ENCODE data around the gene IFNA16.

Gene IFNA16

GRCh38 chr9:21234153-21234687 is 17.1 kb upstream of the IFNA16 start:
- H3K4me1 ChIP-seq (ENCODE audit: control insufficient read depth, insufficient read depth, low read length), result no peaks in the 10 kb centered on the region
- H3K4me3 ChIP-seq (ENCODE audit: low read depth, low read length), result no peak overlapping the region
- TF ChIP-seq ZNF660 (tag by site-specific recombination; IDR thresholded peaks at IDR 0.05) (no peak), ZNF175 (tag by site-specific recombination; IDR thresholded peaks at IDR 0.05) (no peak), ZNF639 (tag by site-specific recombination; IDR thresholded peaks at IDR 0.05) (no peak), EGR2 (tag by site-specific recombination; IDR thresholded peaks at IDR 0.05; ENCODE audit: low read depth) (no peak)
- H3K27ac ChIP-seq (ENCODE audit: extremely low read depth, low read depth, low read length), result no peak overlapping the region
- POLR2A ChIA-PET, result no interaction called here
- no peaks in the 10 kb centered on the region for H3K36me3 ChIP-seq (ENCODE audit: control insufficient read depth in 2 of 2, insufficient read depth in 1 of 2, low read length in 2 of 2)
- H3K9me3 ChIP-seq (ENCODE audit: control insufficient read depth, insufficient read depth, low read depth, low read length), result no peaks in the 10 kb centered on the region
- CTCF ChIA-PET, result interaction anchor here (0.6 to 2.7 kb wide), 8 partner anchors 17 to 772 kb away, joined by 3 to 24 read pairs (median 6); partner anchors contain the start of gene IFNA16

GRCh38 chr9:21233258-21233657 is 16.1 kb upstream of the IFNA16 start:
- Histone ChIP-seq H3K36me3 (ENCODE audit: control insufficient read depth in 2 of 2, insufficient read depth in 1 of 2, low read length in 2 of 2) (no peaks in the 10 kb centered on the region), H3K27ac (ENCODE audit: extremely low read depth, low read depth, low read length) (no peak overlapping the region), H3K4me1 (ENCODE audit: control insufficient read depth, insufficient read depth, low read length) (no peaks in the 10 kb centered on the region), H3K9me3 (ENCODE audit: control insufficient read depth, insufficient read depth, low read depth, low read length) (no peaks in the 10 kb centered on the region), H3K4me3 (ENCODE audit: low read depth, low read length) (no peak overlapping the region)
- CTCF ChIA-PET, result interaction anchor here (1.0 to 1.3 kb wide), 2 partner anchors 19 to 223 kb away, joined by 3 read pairs; no protein-coding TSS in a partner anchor
- TF ChIP-seq ZNF596 (tag by site-specific recombination; IDR thresholded peaks at IDR 0.05) (no peak), ZNF140 (tag by site-specific recombination; IDR thresholded peaks at IDR 0.05) (no peak)
- POLR2A ChIA-PET, result no interaction called here

- ChIA-PET POLR2A (no interaction called here), CTCF (interaction anchor here (1.3 kb wide), 1 partner anchor 45 kb away, joined by 6 read pairs; no protein-coding TSS in a partner anchor)
- H3K27ac ChIP-seq (ENCODE audit: extremely low read depth, low read depth, low read length), result no peak within 1 kb of the TSS
- H3K36me3 ChIP-seq (ENCODE audit: control insufficient read depth in 2 of 2, insufficient read depth in 1 of 2, low read length in 2 of 2), result no peaks in the 10 kb centered on the region
- H3K4me3 ChIP-seq (ENCODE audit: low read depth, low read length), result no peak within 1 kb of the TSS
- H3K9me3 ChIP-seq (ENCODE audit: control insufficient read depth, insufficient read depth, low read depth, low read length), result no peaks in the 10 kb centered on the region
- H3K4me1 ChIP-seq (ENCODE audit: control insufficient read depth, insufficient read depth, low read length), result no peaks in the 10 kb centered on the region
- TF ChIP-seq ZNF658 (tag by site-specific recombination; IDR thresholded peaks at IDR 0.05), result no peak
- no peak for TF ChIP-seq ZNF645 (tag by site-specific recombination; IDR thresholded peaks at IDR 0.05)
- no peak for TF ChIP-seq ZNF692 (tag by site-specific recombination; IDR thresholded peaks at IDR 0.05)
- no peak for TF ChIP-seq ZNF350 (tag by site-specific recombination; IDR thresholded peaks at IDR 0.05)
- no peak for TF ChIP-seq ZSCAN23 (tag by site-specific recombination; IDR thresholded peaks at IDR 0.05)
- TF ChIP-seq ZNF433 (tag by site-specific recombination; IDR thresholded peaks at IDR 0.05; ENCODE audit: low read depth), result no peak
- no peak for TF ChIP-seq ZIC2 (tag by site-specific recombination; IDR thresholded peaks at IDR 0.05)
- TF ChIP-seq ZNF394 (tag by site-specific recombination; IDR thresholded peaks at IDR 0.05; ENCODE audit: borderline replicate concordance), result no peak
- TF ChIP-seq ZNF660 (tag by site-specific recombination; IDR thresholded peaks at IDR 0.05), result no peak
- TF ChIP-seq ZSCAN5A (tag by site-specific recombination; IDR thresholded peaks at IDR 0.05), result no peak
- TF ChIP-seq ZNF747 (tag by site-specific recombination; IDR thresholded peaks at IDR 0.05), result no peak
- TF ChIP-seq ZBTB20 (tag by site-specific recombination; IDR thresholded peaks at IDR 0.05), result no peak
- no peak for TF ChIP-seq SCRT2 (tag by site-specific recombination; IDR thresholded peaks at IDR 0.05)
- TF ChIP-seq ZNF610 (tag by site-specific recombination; IDR thresholded peaks at IDR 0.05; ENCODE audit: borderline replicate concordance), result no peak
- TF ChIP-seq PRDM10 (tag by site-specific recombination; IDR thresholded peaks at IDR 0.05), result no peak
- TF ChIP-seq ZNF138 (tag by site-specific recombination; IDR thresholded peaks at IDR 0.05; ENCODE audit: borderline replicate concordance), result no peak
Observed at GRCh38 chr9:21228122-21228521, 11.0 kb upstream of the IFNA16 start, which contains the start of gene IFNA17. IFNA17 (minus strand) TSS chr9:21228222; CDS start chr9:21228173, 49 bp downstream.
